ENCODE results near the gene LRRC3B.

LRRC3B gene

GRCh38 chr3:26631390-26631738 lies 8.8 kb downstream of the LRRC3B start:
- no peak for DNase-seq (ENCODE audit: low spot score)

GRCh38 chr3:26634601-26635000 lies 12.0 kb downstream of the LRRC3B start:
- DNase-seq (ENCODE audit: low spot score): no peak

GRCh38 chr3:26636096-26636727 lies 13.6 kb downstream of the LRRC3B start:
- DNase-seq (ENCODE audit: low spot score): no peak

GRCh38 chr3:26637698-26638097 lies 15.1 kb downstream of the LRRC3B start:
- DNase-seq (ENCODE audit: low spot score): no peak

GRCh38 chr3:26638113-26638512 lies 15.5 kb downstream of the LRRC3B start:
- DNase-seq (ENCODE audit: low spot score): no peak

- DNase-seq (ENCODE audit: low spot score): no peak
These were observed 16.8 kb downstream of the LRRC3B start for GRCh38 chr3:26639339-26639738.

GRCh38 chr3:26647078-26647477 lies 24.5 kb downstream of the LRRC3B start:
- DNase-seq (ENCODE audit: low spot score): no peak

GRCh38 chr3:26648461-26648860 lies 25.9 kb downstream of the LRRC3B start:
- no peak for DNase-seq (ENCODE audit: low spot score)

- DNase-seq (ENCODE audit: low spot score): no peak
These were observed 29.6 kb downstream of the LRRC3B start for GRCh38 chr3:26652164-26652563.

- no peak for DNase-seq (ENCODE audit: low spot score)
These were observed 31.3 kb downstream of the LRRC3B start for GRCh38 chr3:26653811-26654425.

GRCh38 chr3:26655231-26655630 lies 32.7 kb downstream of the LRRC3B start:
- DNase-seq (ENCODE audit: low spot score): no peak

GRCh38 chr3:26657348-26657976 lies 34.9 kb downstream of the LRRC3B start:
- no peak for DNase-seq (ENCODE audit: low spot score)

GRCh38 chr3:26668171-26668570 lies 45.6 kb downstream of the LRRC3B start:
- no peak for DNase-seq (ENCODE audit: low spot score)

GRCh38 chr3:26668696-26669095 lies 46.1 kb downstream of the LRRC3B start:
- DNase-seq (ENCODE audit: low spot score): no peak

GRCh38 chr3:26675336-26675735 lies 52.8 kb downstream of the LRRC3B start:
- DNase-seq (ENCODE audit: low spot score): no peak

GRCh38 chr3:26681632-26682031 lies 59.1 kb downstream of the LRRC3B start:
- DNase-seq (ENCODE audit: low spot score): no peak

- no peak for DNase-seq (ENCODE audit: low spot score)
These were observed 59.8 kb downstream of the LRRC3B start for GRCh38 chr3:26682406-26682805.

- DNase-seq (ENCODE audit: low spot score): no peak
These were observed 61.3 kb downstream of the LRRC3B start for GRCh38 chr3:26683902-26684301.

- no peak for DNase-seq (ENCODE audit: low spot score)
These were observed 64.9 kb downstream of the LRRC3B start for GRCh38 chr3:26687466-26687865.

- no peak for DNase-seq (ENCODE audit: low spot score)
These were observed 77.0 kb downstream of the LRRC3B start for GRCh38 chr3:26699553-26699952.

- DNase-seq (ENCODE audit: low spot score): no peak
These were observed 80.9 kb downstream of the LRRC3B start for GRCh38 chr3:26703519-26703918.

GRCh38 chr3:26704736-26705135 lies 82.2 kb downstream of the LRRC3B start:
- no peak for DNase-seq (ENCODE audit: low spot score)

- no peak for DNase-seq (ENCODE audit: low spot score)
These were observed 85.9 kb downstream of the LRRC3B start for GRCh38 chr3:26708501-26708900.
